ENCODE data around the gene ARID5A. TPM values are rescaled to one million over a fixed set of nuclear protein-coding genes. Genes with fewer than 3 reads are reported as not detected.

The ARID5A gene
- total and polyA plus RNA-seq, 2 of the 13 experiments (the other 11 are each of a cell fraction or from before 2014, with no cell fraction given), result 6.0 to 9.5 TPM

DNA sequence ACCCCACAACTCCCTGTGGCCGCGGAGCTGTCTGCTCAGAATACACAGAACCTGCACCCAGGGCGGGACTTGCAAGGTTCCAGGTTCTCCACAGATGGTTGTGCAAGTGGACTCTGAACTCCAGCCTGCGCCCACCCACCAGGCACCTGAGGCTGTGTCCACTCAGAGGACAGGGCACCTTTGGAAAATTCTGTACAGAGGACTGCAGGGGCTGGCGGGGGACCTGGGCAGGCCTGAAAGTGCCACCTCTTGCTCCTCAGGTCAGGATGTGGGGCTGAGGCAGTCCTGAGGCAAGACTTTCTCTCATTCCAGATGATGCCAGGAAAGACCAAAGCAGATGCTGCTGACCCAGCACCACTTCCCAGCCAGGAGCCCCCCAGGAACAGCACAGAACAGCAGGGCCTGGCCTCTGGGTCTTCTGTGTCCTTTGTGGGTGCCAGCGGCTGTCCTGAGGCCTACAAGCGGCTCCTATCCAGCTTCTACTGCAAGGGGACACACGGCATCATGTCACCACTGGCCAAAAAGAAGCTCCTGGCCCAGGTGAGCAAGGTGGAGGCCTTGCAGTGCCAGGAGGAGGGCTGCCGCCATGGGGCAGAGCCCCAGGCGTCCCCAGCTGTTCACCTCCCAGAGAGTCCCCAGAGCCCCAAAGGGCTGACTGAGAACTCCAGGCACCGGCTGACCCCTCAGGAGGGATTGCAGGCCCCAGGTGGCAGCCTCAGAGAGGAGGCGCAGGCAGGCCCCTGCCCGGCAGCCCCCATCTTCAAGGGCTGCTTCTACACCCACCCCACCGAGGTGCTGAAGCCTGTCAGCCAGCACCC lies 14.4 kb downstream of the ARID5A start (continued):
- TF ChIP-seq ZNF12 (CRISPR knock-in tag; IDR thresholded peaks at IDR 0.05) (0 out of 2 replicates have a peak, but pooled peaks have one; percentile 29), RBM22 (optimal IDR thresholded peaks at IDR 0.05; ENCODE audit: low read length) (no peak), FIP1L1 (IDR thresholded peaks at IDR 0.05; ENCODE audit: borderline replicate concordance, insufficient read depth, low read depth, low read length) (no peak), STAT5B (CRISPR knock-in tag; IDR thresholded peaks at IDR 0.05) (no peak), ZNF292 (CRISPR knock-in tag; IDR thresholded peaks at IDR 0.05; ENCODE audit: borderline replicate concordance, low read depth) (0 out of 2 replicates have a peak, but pooled peaks have one; percentile 11), FOXP1 (IDR thresholded peaks at IDR 0.05) (no peak), FOXP1 (CRISPR knock-in tag; IDR thresholded peaks at IDR 0.05) (no peak), ZNF674 (CRISPR knock-in tag; IDR thresholded peaks at IDR 0.05; ENCODE audit: low read depth) (no peak), SIX4 (CRISPR knock-in tag; IDR thresholded peaks at IDR 0.05) (no peak)
- TF ChIP-seq, protein P1, sequence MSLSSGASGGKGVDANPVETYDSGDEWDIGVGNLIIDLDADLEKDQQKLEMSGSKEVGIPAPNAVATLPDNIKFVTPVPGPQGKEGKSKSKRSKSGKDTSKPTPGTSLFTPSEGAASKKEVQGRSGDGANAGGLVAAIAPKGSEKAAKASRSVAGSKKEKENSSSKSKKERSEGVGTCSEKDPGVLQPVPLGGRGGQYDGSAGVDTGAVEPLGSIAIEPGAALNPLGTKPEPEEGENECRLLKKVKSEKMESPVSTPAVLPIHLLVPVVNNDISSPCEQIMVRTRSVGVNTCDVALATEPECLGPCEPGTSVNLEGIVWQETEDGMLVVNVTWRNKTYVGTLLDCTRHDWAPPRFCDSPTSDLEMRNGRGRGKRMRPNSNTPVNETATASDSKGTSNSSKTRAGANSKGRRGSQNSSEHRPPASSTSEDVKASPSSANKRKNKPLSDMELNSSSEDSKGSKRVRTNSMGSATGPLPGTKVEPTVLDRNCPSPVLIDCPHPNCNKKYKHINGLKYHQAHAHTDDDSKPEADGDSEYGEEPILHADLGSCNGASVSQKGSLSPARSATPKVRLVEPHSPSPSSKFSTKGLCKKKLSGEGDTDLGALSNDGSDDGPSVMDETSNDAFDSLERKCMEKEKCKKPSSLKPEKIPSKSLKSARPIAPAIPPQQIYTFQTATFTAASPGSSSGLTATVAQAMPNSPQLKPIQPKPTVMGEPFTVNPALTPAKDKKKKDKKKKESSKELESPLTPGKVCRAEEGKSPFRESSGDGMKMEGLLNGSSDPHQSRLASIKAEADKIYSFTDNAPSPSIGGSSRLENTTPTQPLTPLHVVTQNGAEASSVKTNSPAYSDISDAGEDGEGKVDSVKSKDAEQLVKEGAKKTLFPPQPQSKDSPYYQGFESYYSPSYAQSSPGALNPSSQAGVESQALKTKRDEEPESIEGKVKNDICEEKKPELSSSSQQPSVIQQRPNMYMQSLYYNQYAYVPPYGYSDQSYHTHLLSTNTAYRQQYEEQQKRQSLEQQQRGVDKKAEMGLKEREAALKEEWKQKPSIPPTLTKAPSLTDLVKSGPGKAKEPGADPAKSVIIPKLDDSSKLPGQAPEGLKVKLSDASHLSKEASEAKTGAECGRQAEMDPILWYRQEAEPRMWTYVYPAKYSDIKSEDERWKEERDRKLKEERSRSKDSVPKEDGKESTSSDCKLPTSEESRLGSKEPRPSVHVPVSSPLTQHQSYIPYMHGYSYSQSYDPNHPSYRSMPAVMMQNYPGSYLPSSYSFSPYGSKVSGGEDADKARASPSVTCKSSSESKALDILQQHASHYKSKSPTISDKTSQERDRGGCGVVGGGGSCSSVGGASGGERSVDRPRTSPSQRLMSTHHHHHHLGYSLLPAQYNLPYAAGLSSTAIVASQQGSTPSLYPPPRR (CRISPR knock-in tag; IDR thresholded peaks at IDR 0.05; ENCODE audit: borderline replicate concordance), result 0 out of 2 replicates have a peak, but pooled peaks have one; percentile 42
- TF ChIP-seq, protein P2, sequence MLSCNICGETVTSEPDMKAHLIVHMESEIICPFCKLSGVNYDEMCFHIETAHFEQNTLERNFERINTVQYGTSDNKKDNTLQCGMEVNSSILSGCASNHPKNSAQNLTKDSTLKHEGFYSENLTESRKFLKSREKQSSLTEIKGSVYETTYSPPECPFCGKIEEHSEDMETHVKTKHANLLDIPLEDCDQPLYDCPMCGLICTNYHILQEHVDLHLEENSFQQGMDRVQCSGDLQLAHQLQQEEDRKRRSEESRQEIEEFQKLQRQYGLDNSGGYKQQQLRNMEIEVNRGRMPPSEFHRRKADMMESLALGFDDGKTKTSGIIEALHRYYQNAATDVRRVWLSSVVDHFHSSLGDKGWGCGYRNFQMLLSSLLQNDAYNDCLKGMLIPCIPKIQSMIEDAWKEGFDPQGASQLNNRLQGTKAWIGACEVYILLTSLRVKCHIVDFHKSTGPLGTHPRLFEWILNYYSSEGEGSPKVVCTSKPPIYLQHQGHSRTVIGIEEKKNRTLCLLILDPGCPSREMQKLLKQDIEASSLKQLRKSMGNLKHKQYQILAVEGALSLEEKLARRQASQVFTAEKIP (CRISPR knock-in tag; IDR thresholded peaks at IDR 0.05; ENCODE audit: borderline replicate concordance), result no peak
- TF ChIP-seq, protein P3, sequence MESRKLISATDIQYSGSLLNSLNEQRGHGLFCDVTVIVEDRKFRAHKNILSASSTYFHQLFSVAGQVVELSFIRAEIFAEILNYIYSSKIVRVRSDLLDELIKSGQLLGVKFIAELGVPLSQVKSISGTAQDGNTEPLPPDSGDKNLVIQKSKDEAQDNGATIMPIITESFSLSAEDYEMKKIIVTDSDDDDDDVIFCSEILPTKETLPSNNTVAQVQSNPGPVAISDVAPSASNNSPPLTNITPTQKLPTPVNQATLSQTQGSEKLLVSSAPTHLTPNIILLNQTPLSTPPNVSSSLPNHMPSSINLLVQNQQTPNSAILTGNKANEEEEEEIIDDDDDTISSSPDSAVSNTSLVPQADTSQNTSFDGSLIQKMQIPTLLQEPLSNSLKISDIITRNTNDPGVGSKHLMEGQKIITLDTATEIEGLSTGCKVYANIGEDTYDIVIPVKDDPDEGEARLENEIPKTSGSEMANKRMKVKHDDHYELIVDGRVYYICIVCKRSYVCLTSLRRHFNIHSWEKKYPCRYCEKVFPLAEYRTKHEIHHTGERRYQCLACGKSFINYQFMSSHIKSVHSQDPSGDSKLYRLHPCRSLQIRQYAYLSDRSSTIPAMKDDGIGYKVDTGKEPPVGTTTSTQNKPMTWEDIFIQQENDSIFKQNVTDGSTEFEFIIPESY (CRISPR knock-in tag; IDR thresholded peaks at IDR 0.05), result no peak
- TF ChIP-seq, protein P4, sequence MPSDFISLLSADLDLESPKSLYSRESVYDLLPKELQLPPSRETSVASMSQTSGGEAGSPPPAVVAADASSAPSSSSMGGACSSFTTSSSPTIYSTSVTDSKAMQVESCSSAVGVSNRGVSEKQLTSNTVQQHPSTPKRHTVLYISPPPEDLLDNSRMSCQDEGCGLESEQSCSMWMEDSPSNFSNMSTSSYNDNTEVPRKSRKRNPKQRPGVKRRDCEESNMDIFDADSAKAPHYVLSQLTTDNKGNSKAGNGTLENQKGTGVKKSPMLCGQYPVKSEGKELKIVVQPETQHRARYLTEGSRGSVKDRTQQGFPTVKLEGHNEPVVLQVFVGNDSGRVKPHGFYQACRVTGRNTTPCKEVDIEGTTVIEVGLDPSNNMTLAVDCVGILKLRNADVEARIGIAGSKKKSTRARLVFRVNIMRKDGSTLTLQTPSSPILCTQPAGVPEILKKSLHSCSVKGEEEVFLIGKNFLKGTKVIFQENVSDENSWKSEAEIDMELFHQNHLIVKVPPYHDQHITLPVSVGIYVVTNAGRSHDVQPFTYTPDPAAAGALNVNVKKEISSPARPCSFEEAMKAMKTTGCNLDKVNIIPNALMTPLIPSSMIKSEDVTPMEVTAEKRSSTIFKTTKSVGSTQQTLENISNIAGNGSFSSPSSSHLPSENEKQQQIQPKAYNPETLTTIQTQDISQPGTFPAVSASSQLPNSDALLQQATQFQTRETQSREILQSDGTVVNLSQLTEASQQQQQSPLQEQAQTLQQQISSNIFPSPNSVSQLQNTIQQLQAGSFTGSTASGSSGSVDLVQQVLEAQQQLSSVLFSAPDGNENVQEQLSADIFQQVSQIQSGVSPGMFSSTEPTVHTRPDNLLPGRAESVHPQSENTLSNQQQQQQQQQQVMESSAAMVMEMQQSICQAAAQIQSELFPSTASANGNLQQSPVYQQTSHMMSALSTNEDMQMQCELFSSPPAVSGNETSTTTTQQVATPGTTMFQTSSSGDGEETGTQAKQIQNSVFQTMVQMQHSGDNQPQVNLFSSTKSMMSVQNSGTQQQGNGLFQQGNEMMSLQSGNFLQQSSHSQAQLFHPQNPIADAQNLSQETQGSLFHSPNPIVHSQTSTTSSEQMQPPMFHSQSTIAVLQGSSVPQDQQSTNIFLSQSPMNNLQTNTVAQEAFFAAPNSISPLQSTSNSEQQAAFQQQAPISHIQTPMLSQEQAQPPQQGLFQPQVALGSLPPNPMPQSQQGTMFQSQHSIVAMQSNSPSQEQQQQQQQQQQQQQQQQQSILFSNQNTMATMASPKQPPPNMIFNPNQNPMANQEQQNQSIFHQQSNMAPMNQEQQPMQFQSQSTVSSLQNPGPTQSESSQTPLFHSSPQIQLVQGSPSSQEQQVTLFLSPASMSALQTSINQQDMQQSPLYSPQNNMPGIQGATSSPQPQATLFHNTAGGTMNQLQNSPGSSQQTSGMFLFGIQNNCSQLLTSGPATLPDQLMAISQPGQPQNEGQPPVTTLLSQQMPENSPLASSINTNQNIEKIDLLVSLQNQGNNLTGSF (CRISPR knock-in tag; IDR thresholded peaks at IDR 0.05), result no peak
